IMR-90 (cell line): Measurements from ENCODE around the gene IZUMO2. TPM values are rescaled to one million over a fixed set of nuclear protein-coding genes. Genes with fewer than 3 reads are reported as not detected.

Source experiments
- ATAC-seq: fragments of 200-7000 bp; cut with Tn5 transposase; 2 replicates; pipeline ENCODE4 v1.9.1; 2020; ENCODE audit warnings: low read depth, mild to moderate bottlenecking, moderate library complexity
- BruUV-seq: library from RNA; stranded (reverse); fragments of 400-500 nt; replicated peaks from 2 replicates; lab custom pipeline; 2021; lab: Mats Ljungman, UMichigan
- CTCF ChIA-PET: fragments of 300-600 bp; formaldehyde crosslinking; extraction: SDS; loops from one replicate; lab custom pipeline; 2021; ENCODE audit warnings: antibody characterized with exemption; lab: Yijun Ruan, JAX
- POLR2A ChIA-PET: fragments of 300-600 bp; sonication (Branson Sonifier 250); formaldehyde crosslinking; loops from one replicate; lab custom pipeline; 2022; ENCODE audit warnings: antibody characterized with exemption; ENCODE audit not compliant: unreplicated experiment; lab: Charles Lee
- DNase-seq: peaks from one replicate; pipeline ENCODE4 v3.0.0; 2013
- H2AFZ ChIP-seq: replicated peaks from 2 replicates; pipeline ENCODE3; 2013; ENCODE audit warnings: low read length, mild to moderate bottlenecking; ENCODE audit not compliant: poor library complexity
- H2AK5ac ChIP-seq: 2 replicates; pipeline ENCODE4 v1.6.1; 2013; ENCODE audit warnings: low read depth, low read length, inconsistent platforms
- H2AK9ac ChIP-seq: replicated peaks from 2 replicates; pipeline ENCODE3; 2013; ENCODE audit warnings: mild to moderate bottlenecking, low read depth, low read length, moderate library complexity; ENCODE audit not compliant: poor library complexity
- H2BK120ac ChIP-seq: 2 replicates; pipeline ENCODE4 v1.6.1; 2013; ENCODE audit warnings: low read depth, low read length, inconsistent platforms
- H2BK15ac ChIP-seq: 3 replicates; pipeline ENCODE4 v1.6.1; 2013; ENCODE audit warnings: low read depth, low read length, inconsistent platforms
- H2BK20ac ChIP-seq: 2 replicates; pipeline ENCODE4 v1.6.1; 2013; ENCODE audit warnings: low read depth, mild to moderate bottlenecking, inconsistent platforms, low read length, moderate library complexity
- H2BK5ac ChIP-seq: 2 replicates; pipeline ENCODE4 v1.6.1; 2013; ENCODE audit warnings: mild to moderate bottlenecking, low read depth, low read length, inconsistent platforms; ENCODE audit not compliant: poor library complexity, severe bottlenecking
- H3K14ac ChIP-seq: replicated peaks from 2 replicates; pipeline ENCODE4 v1.6.1; 2013; ENCODE audit warnings: low read depth, low read length, inconsistent platforms
- H3K18ac ChIP-seq: 2 replicates; pipeline ENCODE4 v1.6.1; 2013; ENCODE audit warnings: low read depth, low read length, control low read depth
- H3K23ac ChIP-seq: 2 replicates; pipeline ENCODE4 v1.6.1; 2013; ENCODE audit warnings: low read depth, low read length, inconsistent platforms
- H3K27ac ChIP-seq: 2 replicates; pipeline ENCODE4 v1.5.1; 2013; ENCODE audit warnings: mild to moderate bottlenecking, control low read depth, low read length; ENCODE audit not compliant: insufficient read depth
- H3K27me3 ChIP-seq: 2 replicates; pipeline ENCODE4 v1.6.1; 2013; ENCODE audit warnings: low read length; ENCODE audit not compliant: control insufficient read depth, insufficient read depth
- H3K36me3 ChIP-seq: 2 replicates; pipeline ENCODE4 v1.6.1; 2013; ENCODE audit warnings: low read length, mixed read lengths; ENCODE audit not compliant: control insufficient read depth, insufficient read depth
- H3K4ac ChIP-seq: 2 replicates; pipeline ENCODE4 v1.6.1; 2013; ENCODE audit warnings: low read depth, low read length, inconsistent platforms
- H3K4me1 ChIP-seq: 2 replicates; pipeline ENCODE4 v1.6.1; 2013; ENCODE audit warnings: low read length, mixed read lengths; ENCODE audit not compliant: control insufficient read depth, insufficient read depth
- H3K4me2 ChIP-seq: 2 replicates; pipeline ENCODE4 v1.6.1; 2013; ENCODE audit warnings: low read depth, mild to moderate bottlenecking, control low read depth, low read length, moderate library complexity
- H3K4me3 ChIP-seq: 2 replicates; pipeline ENCODE4 v1.5.1; 2013; ENCODE audit warnings: low read depth, mild to moderate bottlenecking, control low read depth, low read length, moderate library complexity; ENCODE audit not compliant: insufficient read depth
- H3K56ac ChIP-seq: 2 replicates; pipeline ENCODE4 v1.6.1; 2013; ENCODE audit warnings: low read length, inconsistent platforms; ENCODE audit not compliant: insufficient read depth; ENCODE audit errors: extremely low read depth
- H3K79me1 ChIP-seq, 2 experiments: 2 replicates each; pipeline ENCODE4 v1.6.1; 2013; ENCODE audit warnings: low read length in 2 of 2, inconsistent platforms in 1 of 2, low read depth in 1 of 2
- H3K9ac ChIP-seq: 2 replicates; pipeline ENCODE4 v1.6.1; 2013; ENCODE audit warnings: low read depth, low read length, control low read depth
- H3K9me1 ChIP-seq: 2 replicates; pipeline ENCODE4 v1.6.1; 2013; ENCODE audit warnings: low read length, inconsistent platforms; ENCODE audit not compliant: insufficient read depth
- H3K9me3 ChIP-seq: 2 replicates; pipeline ENCODE4 v1.6.1; 2013; ENCODE audit warnings: low read length; ENCODE audit not compliant: control insufficient read depth, insufficient read depth
- H4K20me1 ChIP-seq: 2 replicates; pipeline ENCODE4 v1.6.1; 2013; ENCODE audit warnings: low read length, inconsistent platforms; ENCODE audit not compliant: insufficient read depth
- H4K5ac ChIP-seq: 2 replicates; pipeline ENCODE4 v1.6.1; 2013; ENCODE audit warnings: mild to moderate bottlenecking, low read depth, low read length, control low read depth
- H4K8ac ChIP-seq, 2 experiments: 2 replicates each; pipeline ENCODE4 v1.6.1; 2013; ENCODE audit warnings: low read depth in 2 of 2, low read length in 2 of 2, control low read depth in 1 of 2, inconsistent platforms in 1 of 2
- H4K91ac ChIP-seq: 2 replicates; pipeline ENCODE4 v1.6.1; 2013; ENCODE audit warnings: low read depth, low read length, inconsistent platforms; ENCODE audit not compliant: insufficient read depth
- CHD1 ChIP-seq: IDR thresholded peaks from 2 replicates; pipeline ENCODE4 v1.6.1; 2012; ENCODE audit warnings: low read depth, low read length, improper control_type of control experiment
- ELK1 ChIP-seq: fragments of 150-350 bp; IDR thresholded peaks from 2 replicates; pipeline ENCODE4 v1.6.1; 2016; ENCODE audit warnings: low read depth, mild to moderate bottlenecking, low read length, moderate library complexity, borderline replicate concordance
- FOS ChIP-seq: fragments of 150-350 bp; IDR thresholded peaks from 2 replicates; pipeline ENCODE4 v1.6.1; 2016; ENCODE audit warnings: low read depth, low read length
- MXI1 ChIP-seq: IDR thresholded peaks from 2 replicates; pipeline ENCODE4 v1.6.1; 2012; ENCODE audit warnings: low read depth, mild to moderate bottlenecking, low read length, moderate library complexity, borderline replicate concordance
- NFE2L2 ChIP-seq: fragments of 150-350 bp; IDR thresholded peaks from 2 replicates; pipeline ENCODE4 v1.6.1; 2016; ENCODE audit warnings: low read depth, mild to moderate bottlenecking, low read length
- RFX5 ChIP-seq: IDR thresholded peaks from 2 replicates; pipeline ENCODE4 v1.8.0; 2012; ENCODE audit warnings: low read depth, mild to moderate bottlenecking, low read length, moderate library complexity
- SMC3 ChIP-seq: fragments of 150-350 bp; IDR thresholded peaks from 2 replicates; pipeline ENCODE4 v1.6.1; 2016; ENCODE audit warnings: low read depth, mild to moderate bottlenecking, antibody characterized with exemption, low read length, moderate library complexity
- whole genome bisulfite sequencing, 2 experiments: methylation state at CpG; one replicate each; pipeline versions ENCODE4 v1.1.5 to v1.1.7; 2013; ENCODE audit warnings: missing lambda C conversion rate in 2 of 2; ENCODE audit not compliant: insufficient read length in 1 of 2; ENCODE audit errors: extremely low coverage in 2 of 2; 5-methylcytosine and 5-hydroxymethylcytosine counted together
- dilution Hi-C: fragments of 300-500 bp; cut with HindIII; formaldehyde crosslinking; loops from one replicate; pipeline ENCODE4 v1.14.3; 2018; ENCODE audit warnings: low sequenced_read_pairs; ENCODE audit not compliant: unreplicated experiment
- in situ Hi-C: fragments of 300-500 bp; cut with MboI; formaldehyde crosslinking; loops from 3 replicates; pipeline ENCODE4 v1.14.3; 2019; ENCODE audit warnings: low sequenced_read_pairs, inconsistent platforms, mixed read lengths
- intact Hi-C: fragments of 100-400 bp; cut with micrococcal nuclease; formaldehyde crosslinking; loops from 2 replicates; pipeline ENCODE4 v1.10.0; 2022
- polyA plus RNA-seq, 3 experiments: library from polyadenylated mRNA; depleted of rRNA; stranded (reverse); fragments of >200 nt; gene quantifications; 2 replicates each; pipeline ENCODE4 v1.2.3, GENCODE V29; 2012; ENCODE audit warnings: low replicate concordance in 1 of 3
- total RNA-seq: library from RNA; depleted of rRNA; stranded (reverse); fragments of >200 nt; gene quantifications from 2 replicates; pipeline ENCODE4 v1.2.3, GENCODE V29; 2012
- TF ChIP-seq, protein P1 (sequence below): conservative IDR thresholded peaks from 2 replicates; pipeline ENCODE4 v1.5.1; 2012; ENCODE audit warnings: mild to moderate bottlenecking, low read depth, low read length, improper control_type of control experiment
- TF ChIP-seq, protein P2 (sequence below): fragments of 150-350 bp; IDR thresholded peaks from 2 replicates; pipeline ENCODE4 v1.6.1; 2017; ENCODE audit warnings: mild to moderate bottlenecking, antibody characterized with exemption, low read length, low read depth

The IZUMO2 gene
- total and polyA plus RNA-seq, 2 of the 4 experiments (the other 2 are of a cell fraction) = not detected

- Histone ChIP-seq H3K4ac (no peak overlapping the region), H3K9ac (no peak overlapping the region), H3K79me1 (no peaks in the 10 kb centered on the region), H4K20me1 (no peaks in the 10 kb centered on the region), H2AFZ (no peak overlapping the region), H4K5ac (no peak overlapping the region), H2BK15ac (no peak overlapping the region), H3K14ac (no peak overlapping the region), H4K8ac (no peak overlapping the region), H2BK5ac (no peak overlapping the region), H3K56ac (no peak overlapping the region), H3K36me3 (no peaks in the 10 kb centered on the region), H2AK5ac (no peak overlapping the region), H3K4me2 (no peak overlapping the region), H3K4me3 (no peak overlapping the region), H3K4me1 (no peaks in the 10 kb centered on the region), H3K9me3 (peaks cover 25% of the 10 kb centered on the region; the same call in 1 of the 2 replicates), H3K27me3 (no peaks in the 10 kb centered on the region), H2BK20ac (no peak overlapping the region), H2AK9ac (no peak overlapping the region), H3K27ac (no peak overlapping the region), H4K91ac (no peak overlapping the region), H3K18ac (no peak overlapping the region), H3K9me1 (no peaks in the 10 kb centered on the region), H3K23ac (no peak overlapping the region), H2BK120ac (no peak overlapping the region)
- ChIA-PET POLR2A (no interaction called here), CTCF (no interaction called here)
- dilution Hi-C loops = no loop called here
- TF ChIP-seq SMC3 (no peak), CHD1 (no peak), FOS (no peak), RFX5 (no peak), ELK1 (no peak), NFE2L2 (no peak), MXI1 (no peak)
- TF ChIP-seq, protein P1, sequence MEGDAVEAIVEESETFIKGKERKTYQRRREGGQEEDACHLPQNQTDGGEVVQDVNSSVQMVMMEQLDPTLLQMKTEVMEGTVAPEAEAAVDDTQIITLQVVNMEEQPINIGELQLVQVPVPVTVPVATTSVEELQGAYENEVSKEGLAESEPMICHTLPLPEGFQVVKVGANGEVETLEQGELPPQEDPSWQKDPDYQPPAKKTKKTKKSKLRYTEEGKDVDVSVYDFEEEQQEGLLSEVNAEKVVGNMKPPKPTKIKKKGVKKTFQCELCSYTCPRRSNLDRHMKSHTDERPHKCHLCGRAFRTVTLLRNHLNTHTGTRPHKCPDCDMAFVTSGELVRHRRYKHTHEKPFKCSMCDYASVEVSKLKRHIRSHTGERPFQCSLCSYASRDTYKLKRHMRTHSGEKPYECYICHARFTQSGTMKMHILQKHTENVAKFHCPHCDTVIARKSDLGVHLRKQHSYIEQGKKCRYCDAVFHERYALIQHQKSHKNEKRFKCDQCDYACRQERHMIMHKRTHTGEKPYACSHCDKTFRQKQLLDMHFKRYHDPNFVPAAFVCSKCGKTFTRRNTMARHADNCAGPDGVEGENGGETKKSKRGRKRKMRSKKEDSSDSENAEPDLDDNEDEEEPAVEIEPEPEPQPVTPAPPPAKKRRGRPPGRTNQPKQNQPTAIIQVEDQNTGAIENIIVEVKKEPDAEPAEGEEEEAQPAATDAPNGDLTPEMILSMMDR = no peak
- TF ChIP-seq, protein P2, sequence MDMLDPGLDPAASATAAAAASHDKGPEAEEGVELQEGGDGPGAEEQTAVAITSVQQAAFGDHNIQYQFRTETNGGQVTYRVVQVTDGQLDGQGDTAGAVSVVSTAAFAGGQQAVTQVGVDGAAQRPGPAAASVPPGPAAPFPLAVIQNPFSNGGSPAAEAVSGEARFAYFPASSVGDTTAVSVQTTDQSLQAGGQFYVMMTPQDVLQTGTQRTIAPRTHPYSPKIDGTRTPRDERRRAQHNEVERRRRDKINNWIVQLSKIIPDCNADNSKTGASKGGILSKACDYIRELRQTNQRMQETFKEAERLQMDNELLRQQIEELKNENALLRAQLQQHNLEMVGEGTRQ = no peak
- in situ Hi-C loops = no loop called here
- intact Hi-C loops = no loop called here
- no peak for ATAC-seq
- no peak for DNase-seq
- BruUV-seq = no TSS peak
- no CpG with 5 or more reads among the region's 5 CpGs for WGBS, 2 experiments
Observed at GRCh38 chr19:50195224-50195623, 32.1 kb upstream of the IZUMO2 start.
